Inflammatory macrophage (primary cell): ENCODE results near the gene PIP5KL1.

Source experiments
- DNase-seq, 2 donors: peaks; one replicate each; pipeline ENCODE4 v3.0.0-alpha.2; 2020 to 2022

The PIP5KL1 gene

GRCh38 chr9:127949827-127950512, 19.4 kb upstream of the PIP5KL1 start:
- no peak for DNase-seq

- DNase-seq, result no peak
These were observed 17.5 kb upstream of the PIP5KL1 start for GRCh38 chr9:127947841-127948710.

GRCh38 chr9:127946728-127947127, 16.2 kb upstream of the PIP5KL1 start:
- DNase-seq, result no peak

- no peak for DNase-seq
These were observed 15.4 kb upstream of the PIP5KL1 start for GRCh38 chr9:127945942-127946341.

- no peak for DNase-seq
These were observed 14.8 kb upstream of the PIP5KL1 start for GRCh38 chr9:127945338-127945737.

DNA sequence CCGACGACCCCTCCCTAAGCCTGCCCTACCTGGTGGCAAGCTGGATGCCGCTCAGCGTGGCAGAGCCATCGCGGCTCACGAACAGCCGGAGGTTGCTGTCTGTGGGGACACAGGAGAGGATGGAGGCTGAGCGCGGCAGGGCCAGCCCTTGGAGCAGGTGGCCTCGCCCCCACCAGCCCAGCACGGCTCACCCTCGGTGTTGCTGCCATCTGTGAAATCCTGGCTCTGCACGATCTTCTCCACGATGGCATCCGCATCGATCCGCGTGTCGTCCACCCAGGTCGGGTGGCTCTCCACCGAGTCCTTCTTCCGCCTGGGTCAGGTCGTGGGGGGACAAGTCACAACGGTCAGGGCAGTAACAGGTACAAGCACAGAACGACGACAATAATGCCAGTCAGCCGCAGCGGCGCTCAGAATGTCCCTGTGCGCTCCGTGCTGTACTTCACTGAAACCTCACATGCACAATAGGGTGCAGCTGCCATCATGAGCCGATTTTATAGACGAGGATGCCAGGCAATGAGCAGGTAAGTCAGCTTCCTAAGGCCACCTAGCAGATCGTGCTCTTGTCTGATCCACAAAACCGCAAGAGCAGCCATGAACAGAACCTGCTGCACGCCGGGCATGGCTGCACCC, 14.1 kb upstream of the PIP5KL1 start:
- no peak for DNase-seq

DNA sequence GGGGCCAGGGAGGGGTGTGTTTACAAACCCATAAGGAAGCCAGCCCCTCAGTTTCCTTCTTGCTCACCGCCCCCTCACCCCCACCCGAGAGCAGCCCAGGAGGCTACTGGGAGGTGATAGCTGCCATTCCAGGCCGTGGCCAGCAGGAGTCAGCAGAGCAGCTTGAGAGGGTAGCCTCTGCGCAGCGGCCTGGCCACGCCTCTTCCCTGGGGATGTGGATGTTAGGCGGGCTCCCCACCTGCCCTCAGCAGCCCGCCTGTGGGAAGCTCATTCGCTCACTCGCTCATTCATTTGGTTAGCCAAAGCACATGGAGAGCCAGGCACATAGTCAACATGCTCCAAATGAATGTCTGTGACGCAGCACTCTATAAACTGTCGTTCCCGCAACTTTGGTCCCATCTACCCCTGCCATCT, 13.2 kb upstream of the PIP5KL1 start:
- peak; percentile 86 for DNase-seq

- DNase-seq, result no peak
These were observed 12.6 kb upstream of the PIP5KL1 start for GRCh38 chr9:127943011-127943662.

DNA sequence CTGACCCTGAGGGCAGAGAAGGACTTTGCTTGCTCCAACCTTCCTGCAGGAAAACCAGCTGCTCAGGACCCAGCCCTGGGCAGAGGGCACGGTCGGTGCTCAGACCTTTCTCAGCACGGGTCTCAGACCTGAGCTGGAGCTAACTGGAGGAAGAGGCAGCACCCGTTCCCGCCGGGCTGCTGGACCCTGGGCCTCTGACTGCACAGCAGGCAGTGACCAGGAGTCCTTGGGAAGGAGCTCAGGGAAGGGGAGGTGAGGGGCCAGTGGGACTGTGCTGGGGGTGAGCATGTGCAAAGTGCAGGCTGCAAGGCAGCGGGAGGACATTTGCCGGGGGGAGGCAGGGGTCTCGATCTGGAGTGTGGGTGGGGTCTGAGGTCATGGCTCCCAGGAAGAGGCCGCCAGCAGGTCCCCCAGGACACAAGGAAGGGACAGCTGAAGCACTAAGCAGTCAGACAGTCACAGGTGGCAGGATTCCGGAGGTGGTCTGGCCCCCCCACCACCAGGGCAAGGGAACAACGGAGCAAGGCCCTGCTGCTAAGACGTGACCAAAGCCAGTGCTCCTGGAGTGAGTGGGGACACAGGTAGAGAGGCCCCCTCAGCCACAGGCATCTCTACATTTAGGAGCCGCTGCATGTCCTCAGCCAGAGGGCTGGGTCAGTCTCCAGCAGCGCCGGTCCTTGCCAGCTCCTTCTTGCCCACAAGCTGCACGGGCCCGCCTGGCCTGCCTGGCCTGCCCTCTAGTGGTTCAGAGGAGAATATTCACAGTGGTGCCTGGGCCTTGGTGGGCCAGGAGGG, 11.8 kb upstream of the PIP5KL1 start:
- peak; percentile 51 to 63 for DNase-seq

DNA sequence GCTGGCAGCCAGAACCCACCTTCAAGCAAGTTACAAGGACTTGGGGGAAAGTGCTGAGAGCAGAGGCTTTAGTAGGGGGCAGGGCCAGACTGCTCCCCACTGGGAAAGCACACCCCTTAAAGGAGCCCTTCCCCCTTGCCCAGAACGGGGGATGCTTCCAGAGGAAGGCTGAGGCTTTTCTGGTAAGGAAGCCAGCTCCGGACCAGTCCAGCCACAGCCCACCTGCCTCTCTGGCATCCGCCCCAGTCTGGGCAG, 11.3 kb upstream of the PIP5KL1 start:
- no peak for DNase-seq

GRCh38 chr9:127941062-127941960, 10.7 kb upstream of the PIP5KL1 start:
- no peak for DNase-seq

DNA sequence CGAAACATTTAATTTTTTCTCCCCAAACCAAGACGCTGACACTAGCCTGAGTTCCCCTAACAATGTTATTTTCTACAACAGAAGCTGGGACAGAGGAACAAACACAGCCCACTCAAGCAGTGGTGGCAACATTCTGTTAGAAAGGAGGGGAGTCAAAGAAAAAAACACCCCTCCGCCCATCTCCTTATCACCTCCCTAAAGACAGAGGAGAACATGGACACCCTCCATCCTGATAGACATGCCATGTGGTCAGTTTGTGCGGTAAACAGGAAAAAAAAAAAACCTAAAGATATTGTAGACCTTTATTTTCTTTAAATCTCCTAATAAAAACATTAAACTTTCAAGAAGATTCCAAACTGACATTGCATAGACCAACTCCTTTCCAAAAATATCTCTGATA, 10.0 kb upstream of the PIP5KL1 start:
- no peak for DNase-seq

DNA sequence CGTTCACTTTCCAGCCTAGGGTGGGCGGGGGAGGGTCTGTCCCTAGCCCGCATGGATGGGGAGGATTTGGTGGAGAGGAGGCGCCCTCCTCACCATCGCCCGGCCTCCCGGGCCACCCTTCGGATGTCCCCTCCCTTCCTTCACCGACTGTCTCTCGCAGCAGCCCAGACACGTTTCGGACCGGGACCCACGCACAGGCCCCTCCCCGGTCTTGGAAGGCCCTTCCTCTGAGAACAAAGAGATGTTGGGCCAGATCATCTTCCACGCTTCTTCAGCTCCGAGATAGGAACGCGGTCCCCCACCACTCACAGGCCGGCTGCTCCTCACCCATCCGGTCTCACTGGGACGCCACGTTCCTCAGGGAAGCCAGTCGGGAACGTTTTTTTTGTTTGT, 7.7 kb upstream of the PIP5KL1 start:
- DNase-seq, result no peak

GRCh38 chr9:127937388-127938297, 7.1 kb upstream of the PIP5KL1 start, which contains the start of gene DPM2:
Gene DPM2, minus strand, starts transcription at chr9:127937854. Its CDS starts 34 bp downstream, at chr9:127937820.
- peak; percentile 77 to 84 for DNase-seq

DNA sequence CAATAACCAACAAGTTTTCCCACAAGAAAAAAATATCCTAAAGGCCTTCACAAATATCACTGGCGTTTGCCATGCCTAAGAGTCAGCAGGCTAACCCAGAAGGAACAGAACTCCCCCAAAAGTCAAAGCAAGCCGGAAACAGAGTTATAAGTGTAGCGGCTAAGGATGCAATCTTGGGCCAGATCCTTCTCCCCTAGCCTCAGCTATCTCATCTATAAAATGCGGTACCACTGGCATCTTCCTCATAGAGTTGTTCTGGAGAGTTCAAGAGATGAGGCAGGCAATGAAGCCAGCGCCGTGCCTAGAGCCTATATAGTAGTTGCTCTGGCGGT, 6.4 kb upstream of the PIP5KL1 start:
- no peak for DNase-seq

DNA sequence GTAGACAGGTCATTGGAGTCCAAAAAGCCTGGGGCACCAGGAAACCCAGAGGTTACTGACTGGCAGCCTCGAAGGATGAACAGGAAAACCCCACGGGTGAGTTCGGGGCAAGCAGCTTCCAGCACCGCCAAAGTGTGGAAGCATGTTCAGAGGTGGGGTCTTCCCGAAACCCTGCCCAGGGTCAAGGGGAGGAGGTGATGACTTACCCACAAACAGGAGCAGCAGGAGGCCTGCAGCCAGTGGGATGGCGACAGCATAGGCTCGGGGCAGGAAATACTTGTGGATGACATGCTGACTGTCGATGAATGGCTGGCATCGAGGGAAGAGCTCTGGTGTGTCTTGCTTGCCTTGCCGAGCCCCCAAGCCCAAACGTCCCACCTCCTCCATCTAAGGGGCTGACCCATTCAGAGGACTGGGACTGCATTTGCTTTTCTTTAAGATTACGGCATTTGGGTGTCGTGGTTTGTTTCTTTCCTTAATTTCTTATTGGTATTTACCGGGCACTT, 5.8 kb upstream of the PIP5KL1 start:
- DNase-seq, result no peak

DNA sequence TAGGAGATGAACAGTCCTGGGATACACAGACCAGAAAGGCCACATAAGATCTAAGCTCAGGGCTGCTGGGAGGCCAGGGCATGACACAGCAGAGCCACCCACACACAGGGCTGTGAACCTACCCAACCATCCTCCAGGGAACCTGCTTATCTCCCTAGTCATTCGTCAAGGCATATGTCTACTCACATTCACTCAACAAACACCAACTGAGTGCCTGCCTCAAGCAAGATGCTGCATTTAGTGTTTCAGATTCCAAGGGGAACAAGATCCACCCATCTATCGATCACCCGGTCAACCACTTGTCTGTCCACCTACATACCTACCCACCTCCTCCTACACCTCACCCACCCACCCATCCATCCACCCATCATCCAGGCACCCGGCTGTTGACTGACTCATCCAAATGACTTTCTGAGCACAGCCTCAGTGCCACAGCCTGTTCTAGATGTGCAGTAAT, 5.2 kb upstream of the PIP5KL1 start:
- peak in 1 of 2 donors; percentile 50 for DNase-seq

DNA sequence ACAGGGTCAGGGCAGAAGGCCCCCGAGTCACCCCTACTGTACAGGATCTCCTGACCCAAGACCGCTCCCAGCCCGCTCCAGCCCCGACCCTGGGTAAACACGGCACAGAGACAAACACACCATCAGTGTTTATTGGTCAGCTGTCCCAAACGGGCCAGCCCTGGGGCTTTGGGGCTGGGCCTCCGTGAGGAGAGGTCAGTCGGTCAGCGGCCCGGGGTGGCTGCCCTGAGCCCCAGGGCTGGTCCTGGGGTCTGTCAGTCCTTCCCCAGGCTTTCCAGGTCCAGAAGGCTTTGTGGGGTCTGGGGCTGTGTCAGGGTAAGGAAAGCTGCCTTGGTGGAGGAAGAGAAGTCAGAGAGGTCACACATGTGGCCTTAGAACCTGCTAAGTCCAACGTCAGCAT, 4.4 kb upstream of the PIP5KL1 start:
- DNase-seq, result no peak

- no peak for DNase-seq
These were observed 3.7 kb upstream of the PIP5KL1 start for GRCh38 chr9:127934248-127934647.
